Astrocyte of the spinal cord (primary cell): ENCODE data around the gene CRISPLD2.

Experiments used
- DNase-seq: peaks from one replicate; pipeline ENCODE4 v3.0.0; 2011; ENCODE audit warnings: low read depth, low spot score
- H3K4me3 ChIP-seq: 2 replicates; pipeline ENCODE4 v1.5.1; 2011; ENCODE audit warnings: low read depth, mild to moderate bottlenecking, low read length, moderate library complexity
- in situ Hi-C: cut with HindIII; loops from 2 replicates; pipeline ENCODE4 v1.10.0; 2017; ENCODE audit warnings: low sequenced_read_pairs
- TF ChIP-seq, protein P1 (sequence below): IDR thresholded peaks from 2 replicates; pipeline ENCODE4 v1.5.1; 2012; ENCODE audit warnings: low read depth, mild to moderate bottlenecking, low read length, inconsistent platforms

Gene CRISPLD2

DNA sequence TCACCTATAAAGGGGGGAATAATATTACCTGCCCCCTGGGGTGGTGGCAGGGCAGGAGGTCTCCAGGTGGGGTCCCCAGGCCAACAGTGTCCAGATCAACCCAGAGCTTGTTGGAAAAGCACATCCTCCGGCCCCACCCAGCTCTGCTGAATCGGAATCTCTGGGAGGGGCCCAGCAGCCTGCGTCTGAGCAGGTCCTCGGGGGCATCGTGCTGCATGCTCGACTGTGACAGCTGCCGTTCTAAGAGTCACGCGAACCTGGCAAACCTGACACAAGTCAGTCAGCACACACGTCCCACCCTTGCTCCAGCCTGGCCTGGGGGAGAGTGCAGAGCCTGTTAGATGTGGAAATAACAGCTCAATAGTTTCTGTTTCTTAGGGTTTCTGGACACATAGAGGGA, 72.3 kb downstream of the CRISPLD2 start:
- TF ChIP-seq, protein P1, sequence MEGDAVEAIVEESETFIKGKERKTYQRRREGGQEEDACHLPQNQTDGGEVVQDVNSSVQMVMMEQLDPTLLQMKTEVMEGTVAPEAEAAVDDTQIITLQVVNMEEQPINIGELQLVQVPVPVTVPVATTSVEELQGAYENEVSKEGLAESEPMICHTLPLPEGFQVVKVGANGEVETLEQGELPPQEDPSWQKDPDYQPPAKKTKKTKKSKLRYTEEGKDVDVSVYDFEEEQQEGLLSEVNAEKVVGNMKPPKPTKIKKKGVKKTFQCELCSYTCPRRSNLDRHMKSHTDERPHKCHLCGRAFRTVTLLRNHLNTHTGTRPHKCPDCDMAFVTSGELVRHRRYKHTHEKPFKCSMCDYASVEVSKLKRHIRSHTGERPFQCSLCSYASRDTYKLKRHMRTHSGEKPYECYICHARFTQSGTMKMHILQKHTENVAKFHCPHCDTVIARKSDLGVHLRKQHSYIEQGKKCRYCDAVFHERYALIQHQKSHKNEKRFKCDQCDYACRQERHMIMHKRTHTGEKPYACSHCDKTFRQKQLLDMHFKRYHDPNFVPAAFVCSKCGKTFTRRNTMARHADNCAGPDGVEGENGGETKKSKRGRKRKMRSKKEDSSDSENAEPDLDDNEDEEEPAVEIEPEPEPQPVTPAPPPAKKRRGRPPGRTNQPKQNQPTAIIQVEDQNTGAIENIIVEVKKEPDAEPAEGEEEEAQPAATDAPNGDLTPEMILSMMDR: no peak
- H3K4me3 ChIP-seq: no peak overlapping the region

DNA sequence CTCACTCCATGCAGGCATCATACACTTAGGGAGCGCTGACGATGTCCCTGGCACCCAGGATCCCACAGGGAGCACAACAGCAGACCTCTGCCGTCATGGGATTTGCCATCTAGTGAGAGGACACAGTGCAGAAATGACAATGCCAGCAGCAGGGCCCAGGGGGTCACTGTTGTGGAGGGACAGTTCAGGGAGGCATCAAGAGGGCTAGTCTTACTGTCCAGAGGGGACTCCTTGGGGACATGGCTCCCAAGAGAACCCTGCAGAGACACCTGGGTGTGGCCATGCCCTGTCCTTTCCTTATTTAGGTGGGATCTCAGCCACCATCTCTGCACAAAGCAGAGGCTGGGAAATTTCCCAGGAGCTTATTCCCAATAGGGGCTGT, 73.7 kb downstream of the CRISPLD2 start:
- in situ Hi-C loops: no loop called here
- TF ChIP-seq, protein P1: no peak

More for the DNA sequence above, 72.3 kb downstream of the CRISPLD2 start:
- in situ Hi-C loops: no loop called here
- DNase-seq: no peak

DNA sequence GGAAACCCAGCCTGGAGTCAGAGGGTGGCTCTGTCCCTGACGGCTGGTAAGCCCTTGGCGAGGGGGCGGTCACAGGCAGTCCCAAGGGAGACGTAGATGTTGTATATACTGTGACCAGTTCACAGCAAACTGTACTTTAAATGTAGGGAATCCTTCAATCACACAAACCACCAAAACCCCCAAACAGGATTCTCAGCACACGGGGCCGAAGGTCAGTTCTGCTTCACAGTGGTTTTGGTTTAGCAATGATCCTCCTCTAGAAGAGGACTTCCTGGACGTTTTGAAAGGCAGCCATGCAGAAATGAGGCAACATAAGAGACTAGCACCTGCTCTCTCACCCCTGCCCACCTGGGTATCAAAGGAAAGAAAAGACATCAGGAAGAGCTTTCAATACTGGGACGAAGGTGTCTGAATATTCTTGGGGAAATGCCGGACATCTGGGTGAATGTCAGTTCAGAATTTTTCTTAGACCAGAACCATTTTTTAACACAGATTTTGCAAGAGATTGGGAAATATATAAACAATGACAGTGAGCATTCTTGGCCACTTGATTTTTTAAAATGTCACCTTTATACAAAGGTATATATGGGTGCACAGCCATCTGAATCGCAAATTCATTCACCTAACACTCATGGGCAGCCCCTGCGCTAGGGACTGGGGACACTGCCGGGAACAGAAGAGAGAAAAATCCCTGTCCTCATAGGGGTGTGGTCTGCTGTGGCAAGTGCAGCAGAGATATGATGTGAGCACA, 74.2 kb downstream of the CRISPLD2 start:
- no peak for DNase-seq
- TF ChIP-seq, protein P1: no peak
- in situ Hi-C loops: no loop called here
- H3K4me3 ChIP-seq: no peak overlapping the region

More for the DNA sequence above, 73.7 kb downstream of the CRISPLD2 start:
- no peak overlapping the region for H3K4me3 ChIP-seq
- DNase-seq: no peak

DNA sequence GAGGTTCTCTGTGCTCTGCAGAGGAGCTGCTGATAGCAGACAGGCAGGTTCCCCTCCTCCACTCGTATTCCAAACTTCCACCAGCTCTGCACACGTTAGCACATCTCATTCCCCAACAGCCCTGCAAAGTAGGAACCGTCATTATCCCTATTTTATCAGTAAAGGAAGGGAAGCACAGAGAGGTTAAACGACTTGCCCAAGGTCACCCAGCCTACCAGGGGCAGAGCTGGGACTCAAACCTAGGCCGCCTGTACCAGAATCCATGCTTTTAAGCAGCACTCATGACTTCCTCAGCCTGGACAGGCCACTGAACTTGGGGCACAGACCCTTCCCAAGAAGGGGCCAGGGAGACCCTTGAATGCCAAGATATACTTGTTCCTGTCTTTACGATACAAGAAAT, 75.2 kb downstream of the CRISPLD2 start:
- DNase-seq: no peak
- TF ChIP-seq, protein P1: no peak
- no peak overlapping the region for H3K4me3 ChIP-seq
- in situ Hi-C loops: no loop called here

DNA sequence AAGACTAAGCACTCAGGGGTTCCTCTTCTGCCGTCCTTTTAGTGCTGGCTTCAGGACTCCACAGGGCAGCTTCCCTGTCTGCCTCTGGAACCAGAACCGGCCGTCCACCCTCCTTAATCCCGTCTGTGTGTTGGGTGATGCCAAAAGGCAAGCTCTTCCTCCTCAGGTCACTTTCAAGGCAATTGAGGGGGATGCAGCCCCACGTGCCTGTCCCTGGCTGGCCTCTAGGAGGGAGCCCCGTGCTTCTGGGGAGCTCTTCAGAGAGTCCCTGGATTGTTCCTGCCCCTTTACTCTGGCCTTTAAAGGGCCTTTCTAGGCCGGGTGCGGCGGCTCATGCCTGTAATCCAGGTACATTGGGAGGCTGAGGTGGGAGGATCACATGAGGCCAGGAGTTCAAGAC, 77.1 kb downstream of the CRISPLD2 start:
- in situ Hi-C loops: no loop called here
- TF ChIP-seq, protein P1: no peak
- no peak for DNase-seq
- H3K4me3 ChIP-seq: no peak overlapping the region

DNA sequence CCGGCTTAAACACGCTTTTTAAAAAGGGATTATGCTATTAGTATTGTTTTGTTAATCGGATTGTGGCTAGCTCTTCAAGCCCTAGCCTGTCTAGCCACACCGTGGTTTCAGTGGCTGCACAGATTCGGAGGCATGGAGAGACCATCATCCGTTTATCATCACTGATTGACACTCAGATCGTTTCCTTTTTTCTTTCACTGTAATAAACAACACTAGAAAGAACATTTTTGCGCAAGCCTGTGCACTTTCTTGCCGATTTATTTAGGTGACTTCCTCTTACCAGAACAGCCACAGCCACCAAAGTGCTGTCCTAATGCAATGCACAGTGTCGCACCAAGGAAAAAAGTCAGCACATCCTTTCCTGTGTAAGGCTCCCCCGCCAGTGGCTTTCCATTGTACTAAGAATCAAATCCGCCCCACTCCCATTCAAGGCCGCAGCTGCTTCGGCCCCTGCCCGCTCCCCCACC, 78.2 kb downstream of the CRISPLD2 start:
- no peak overlapping the region for H3K4me3 ChIP-seq
- in situ Hi-C loops: no loop called here
- TF ChIP-seq, protein P1: no peak
- DNase-seq: no peak
